B cell (primary cell): Measurements from ENCODE around the gene KRT37. TPM values are rescaled to one million over a fixed set of nuclear protein-coding genes. Genes with fewer than 3 reads are reported as not detected.

Source experiments
- ATAC-seq: fragments of 200-7000 bp; cut with Tn5 transposase; one replicate; pipeline ENCODE4 v1.10.0; 2021; ENCODE audit warnings: low read depth, mild to moderate bottlenecking, moderate number of reproducible peaks, moderate library complexity
- CTCF ChIA-PET: fragments of 350-600 bp; sonication (Branson Sonifier 250); formaldehyde crosslinking; loops from one replicate; lab custom pipeline; 2021; ENCODE audit warnings: antibody characterized with exemption, inconsistent platforms; lab: Charles Lee
- POLR2A ChIA-PET: fragments of 350-600 bp; sonication (Branson Sonifier 250); formaldehyde crosslinking; loops from one replicate; lab custom pipeline; 2021; ENCODE audit warnings: antibody characterized with exemption; lab: Charles Lee
- DNase-seq: peaks from one replicate; pipeline ENCODE4 v3.0.0; 2013
- H2AFZ ChIP-seq: 2 replicates; pipeline ENCODE4 v1.6.1; 2012; ENCODE audit warnings: mild to moderate bottlenecking, low read depth, low read length; ENCODE audit not compliant: insufficient read depth, poor library complexity, severe bottlenecking
- H3K27ac ChIP-seq, 2 donors: 1 replicate in 1 of 2; 2 replicates in 1 of 2; pipeline ENCODE4 v1.5.1; 2012 to 2013; ENCODE audit warnings: low read length in 2 of 2, mild to moderate bottlenecking in 2 of 2, moderate library complexity in 1 of 2
- H3K27me3 ChIP-seq, 4 experiments: fragments of 200-600 bp in 1 of 4; sonication (generic) in 1 of 4; replicated peaks in 1 of 4; 1 replicate in 2 of 4; 2 replicates in 2 of 4; pipeline versions ENCODE4 v1.6.1 to v1.7.0; 2013 to 2016; ENCODE audit warnings: low read length in 3 of 4, mild to moderate bottlenecking in 2 of 4, mixed read lengths in 1 of 4, moderate library complexity in 1 of 4; ENCODE audit not compliant: insufficient read depth in 4 of 4, control insufficient read depth in 3 of 4; ENCODE audit errors: control extremely low read depth in 1 of 4
- H3K36me3 ChIP-seq, 2 experiments: replicated peaks in 1 of 2; 1 replicate in 1 of 2; 2 replicates in 1 of 2; pipeline versions ENCODE4 v1.6.1 to v1.7.1; 2013; ENCODE audit warnings: low read length in 1 of 2; ENCODE audit not compliant: insufficient read depth in 2 of 2, control insufficient read depth in 1 of 2; ENCODE audit errors: control extremely low read depth in 1 of 2, extremely low read depth in 1 of 2
- H3K4me1 ChIP-seq, 2 donors: fragments of 200-600 bp in 1 of 2; sonication (generic) in 1 of 2; 1 replicate in 1 of 2; 2 replicates in 1 of 2; pipeline versions ENCODE4 v1.5.1 to v1.6.1; 2013 to 2017; ENCODE audit warnings: low read length in 2 of 2; ENCODE audit not compliant: control insufficient read depth in 2 of 2, insufficient read depth in 2 of 2
- H3K4me2 ChIP-seq: replicated peaks from 2 replicates; pipeline ENCODE3; 2012; ENCODE audit warnings: mild to moderate bottlenecking, low read depth, low read length; ENCODE audit not compliant: poor library complexity, severe bottlenecking
- H3K4me3 ChIP-seq, 5 experiments: fragments of 200-600 bp in 1 of 5; sonication (generic) in 1 of 5; 1 replicate in 3 of 5; 2 replicates in 2 of 5; pipeline versions ENCODE4 v1.5.1 to v1.7.0; 2011 to 2016; ENCODE audit warnings: low read length in 4 of 5, mild to moderate bottlenecking in 4 of 5, low read depth in 2 of 5, control low read depth in 1 of 5, moderate library complexity in 1 of 5; ENCODE audit not compliant: insufficient read depth in 1 of 5; ENCODE audit errors: control extremely low read depth in 1 of 5, extremely low read depth in 1 of 5
- H3K79me2 ChIP-seq: fragments of 200-600 bp; sonication (generic); one replicate; pipeline ENCODE4 v1.6.0; 2016; ENCODE audit warnings: low read length; ENCODE audit not compliant: control insufficient read depth, insufficient read depth
- H3K9ac ChIP-seq: fragments of 200-600 bp; sonication (generic); 2 replicates; pipeline ENCODE4 v1.6.1; 2017; ENCODE audit warnings: mild to moderate bottlenecking, low read length, moderate library complexity
- H3K9me3 ChIP-seq, 3 donors: one replicate each; pipeline versions ENCODE4 v1.6.1 to v1.7.1; 2013; ENCODE audit warnings: low read length in 2 of 3; ENCODE audit not compliant: control insufficient read depth in 2 of 3, insufficient read depth in 1 of 3; ENCODE audit errors: control extremely low read depth in 1 of 3
- H4K20me1 ChIP-seq: 2 replicates; pipeline ENCODE4 v1.6.0; 2012; ENCODE audit warnings: mild to moderate bottlenecking, low read length; ENCODE audit not compliant: insufficient read depth, control insufficient read depth, poor library complexity, severe bottlenecking
- H3K27ac Mint-ChIP-seq: one replicate; pipeline ENCODE4 v1.8.0; 2021; ENCODE audit warnings: mixed read lengths
- H3K27me3 Mint-ChIP-seq: one replicate; pipeline ENCODE4 v1.8.0; 2021; ENCODE audit warnings: mixed read lengths
- H3K4me1 Mint-ChIP-seq: one replicate; pipeline ENCODE4 v1.8.0; 2021; ENCODE audit warnings: mixed read lengths
- H3K4me3 Mint-ChIP-seq: one replicate; pipeline ENCODE4 v1.8.0; 2021; ENCODE audit warnings: mixed read lengths
- H3K9me3 Mint-ChIP-seq: one replicate; pipeline ENCODE4 v1.8.0; 2022; ENCODE audit warnings: mixed read lengths; ENCODE audit not compliant: insufficient read depth
- EZH2 ChIP-seq: IDR thresholded peaks from 2 replicates; pipeline ENCODE4 v1.6.1; 2012; ENCODE audit warnings: borderline replicate concordance, low read depth, mild to moderate bottlenecking, moderate library complexity, low read length; ENCODE audit not compliant: insufficient read depth, poor library complexity, severe bottlenecking
- WGBS: methylation state at CpG from one replicate; pipeline ENCODE4 v1.1.5; 2013; ENCODE audit warnings: missing lambda C conversion rate; ENCODE audit not compliant: insufficient coverage; 5-methylcytosine and 5-hydroxymethylcytosine counted together
- intact Hi-C: fragments of 100-400 bp; cut with micrococcal nuclease; formaldehyde crosslinking; loops from one replicate; pipeline ENCODE4 v1.10.0; 2022
- polyA plus RNA-seq: library from polyadenylated mRNA; depleted of rRNA; stranded (reverse); fragments of >200 nt; gene quantifications from 2 replicates; pipeline ENCODE4 v1.2.3, GENCODE V29; 2012
- total RNA-seq, 2 donors: library from RNA; stranded (reverse); fragments of 120-200 nt in 1 of 2; gene quantifications; 1 replicate in 1 of 2; 2 replicates in 1 of 2; pipeline versions ENCODE4 v1.2.3 to v1.2.4, GENCODE V29; 2013 to 2022
- TF ChIP-seq, protein P1 (sequence below): fragments of 200-600 bp; IDR thresholded peaks from one replicate; pipeline ENCODE4 v1.8.0; 2022; ENCODE audit warnings: antibody characterized with exemption, mild to moderate bottlenecking

The KRT37 gene
- total and polyA plus RNA-seq, 2 donors (not counting 1 experiment from before 2014, with no cell fraction given), result not detected

GRCh38 chr17:41418116-41418860 is 6.1 kb downstream of the KRT37 start:
- ATAC-seq, result no peak
- no peaks in the 10 kb centered on the region for H3K27me3 Mint-ChIP-seq
- Histone ChIP-seq H3K9ac (no peak overlapping the region), H3K36me3 (no peaks in the 10 kb centered on the region), H3K27me3 (peaks cover 0 to 3% (median 0%) of the 10 kb centered on the region in 4 experiments), H3K9me3 (no peaks in the 10 kb centered on the region), H4K20me1 (no peaks in the 10 kb centered on the region), H3K4me1 (no peaks in the 10 kb centered on the region), H2AFZ (no peak overlapping the region), H3K79me2 (no peaks in the 10 kb centered on the region), H3K27ac (no peak overlapping the region), H3K4me3 (no peak overlapping the region), H3K4me2 (no peak overlapping the region)
- no peak overlapping the region for H3K4me3 Mint-ChIP-seq
- DNase-seq, result no peak
- ChIA-PET POLR2A (no interaction called here), CTCF (interaction anchor here (0.9 to 1.4 kb wide), 3 partner anchors 10 to 244 kb away, joined by 3 to 6 read pairs (median 4); no protein-coding TSS in a partner anchor)
- H3K27ac Mint-ChIP-seq, result no peak overlapping the region
- WGBS, result 94% methylated on average over 3 of the region's 7 CpGs
- intact Hi-C loops, result no loop called here
- no peaks in the 10 kb centered on the region for H3K9me3 Mint-ChIP-seq
- TF ChIP-seq, protein P1, sequence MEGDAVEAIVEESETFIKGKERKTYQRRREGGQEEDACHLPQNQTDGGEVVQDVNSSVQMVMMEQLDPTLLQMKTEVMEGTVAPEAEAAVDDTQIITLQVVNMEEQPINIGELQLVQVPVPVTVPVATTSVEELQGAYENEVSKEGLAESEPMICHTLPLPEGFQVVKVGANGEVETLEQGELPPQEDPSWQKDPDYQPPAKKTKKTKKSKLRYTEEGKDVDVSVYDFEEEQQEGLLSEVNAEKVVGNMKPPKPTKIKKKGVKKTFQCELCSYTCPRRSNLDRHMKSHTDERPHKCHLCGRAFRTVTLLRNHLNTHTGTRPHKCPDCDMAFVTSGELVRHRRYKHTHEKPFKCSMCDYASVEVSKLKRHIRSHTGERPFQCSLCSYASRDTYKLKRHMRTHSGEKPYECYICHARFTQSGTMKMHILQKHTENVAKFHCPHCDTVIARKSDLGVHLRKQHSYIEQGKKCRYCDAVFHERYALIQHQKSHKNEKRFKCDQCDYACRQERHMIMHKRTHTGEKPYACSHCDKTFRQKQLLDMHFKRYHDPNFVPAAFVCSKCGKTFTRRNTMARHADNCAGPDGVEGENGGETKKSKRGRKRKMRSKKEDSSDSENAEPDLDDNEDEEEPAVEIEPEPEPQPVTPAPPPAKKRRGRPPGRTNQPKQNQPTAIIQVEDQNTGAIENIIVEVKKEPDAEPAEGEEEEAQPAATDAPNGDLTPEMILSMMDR, result no peak
- no peak for TF ChIP-seq EZH2
- H3K4me1 Mint-ChIP-seq, result no peaks in the 10 kb centered on the region

DNA sequence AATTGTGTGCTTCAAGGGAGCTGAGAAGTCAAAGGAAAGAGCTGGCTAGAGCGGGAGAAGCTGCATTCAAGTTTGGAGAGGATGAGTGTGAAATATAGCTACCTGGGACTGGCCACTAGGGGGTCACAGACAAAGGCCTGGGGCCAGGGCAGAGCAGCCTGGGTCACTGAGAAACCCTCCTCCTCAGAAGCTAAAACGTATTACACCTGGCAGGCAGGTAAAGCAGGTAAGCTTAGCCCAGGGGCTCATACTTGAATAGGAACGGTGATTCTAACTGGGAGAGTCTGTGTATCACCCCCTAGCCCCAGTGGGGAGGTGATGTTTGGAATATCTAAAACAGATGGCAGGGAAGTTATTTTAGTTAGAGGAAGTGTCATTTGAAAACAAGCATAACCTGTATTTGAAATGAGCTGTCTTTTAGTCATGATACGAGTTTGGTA is 6.8 kb downstream of the KRT37 start:
- TF ChIP-seq, protein P1, result peak; percentile 47
- no peak for TF ChIP-seq EZH2
- intact Hi-C loops, result no loop called here
- Mint-ChIP-seq H3K4me1 (no peaks in the 10 kb centered on the region), H3K9me3 (no peaks in the 10 kb centered on the region), H3K27ac (no peak overlapping the region), H3K27me3 (no peaks in the 10 kb centered on the region), H3K4me3 (no peak overlapping the region)
- POLR2A ChIA-PET, result no interaction called here
- Histone ChIP-seq H2AFZ (no peak overlapping the region), H3K27me3 (peaks cover 0 to 3% (median 0%) of the 10 kb centered on the region in 4 experiments), H3K36me3 (no peaks in the 10 kb centered on the region), H3K79me2 (no peaks in the 10 kb centered on the region), H3K9ac (no peak overlapping the region), H4K20me1 (no peaks in the 10 kb centered on the region), H3K4me2 (no peak overlapping the region), H3K9me3 (no peaks in the 10 kb centered on the region), H3K4me1 (no peaks in the 10 kb centered on the region), H3K27ac (no peak overlapping the region), H3K4me3 (no peak overlapping the region)
- ATAC-seq, result no peak
- CTCF ChIA-PET, result interaction anchor here (0.9 to 1.4 kb wide), 3 partner anchors 9 to 245 kb away, joined by 3 to 6 read pairs (median 4); no protein-coding TSS in a partner anchor
- 72% methylated on average over 2 of the region's 4 CpGs for WGBS
- peak; percentile 29 for DNase-seq
